ENCODE results near the gene NBEA. TPM values are rescaled to one million over a fixed set of nuclear protein-coding genes. Genes with fewer than 3 reads are reported as not detected.

Gene NBEA
- total and polyA plus RNA-seq, 2 experiments from 2014 or later: 9.1 to 29.1 TPM

DNA sequence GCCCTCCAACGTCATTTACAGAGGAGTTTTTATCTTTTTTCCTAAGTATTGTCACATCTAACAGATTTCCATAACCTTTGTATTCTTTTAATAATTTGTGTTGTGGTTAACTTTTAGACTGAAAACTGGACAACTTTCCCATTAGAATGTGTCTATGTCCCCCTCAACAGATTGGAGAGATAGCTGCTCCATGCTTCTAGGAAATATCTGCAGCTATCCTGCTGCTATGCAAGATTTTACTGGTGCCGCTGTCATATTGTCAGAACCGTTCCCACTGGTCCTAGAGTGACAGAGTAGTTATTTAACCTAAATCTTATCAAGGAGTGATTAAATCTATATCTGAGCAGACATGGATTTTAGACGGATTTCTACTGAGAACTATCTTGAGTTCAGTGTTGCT lies 404.4 kb downstream of the NBEA start:
- DNase-seq (ENCODE audit: low spot score) (no peak), ATAC-seq (no peak)
- H3K9me3 Mint-ChIP-seq: no peaks in the 10 kb centered on the region
- no peaks in the 10 kb centered on the region for H3K36me3 Mint-ChIP-seq (ENCODE audit: low read depth)
- Histone ChIP-seq H3K79me2 (replicated peaks; ENCODE audit: insufficient read depth) (no peaks in the 10 kb centered on the region), H3F3A (replicated peaks; ENCODE audit: low read depth) (no peaks in the 10 kb centered on the region), H3K4me2 (no peak overlapping the region), H4K20me1 (replicated peaks; ENCODE audit: insufficient read depth) (no peaks in the 10 kb centered on the region), H3K4me3 (no peak overlapping the region), H3K36me3 (ENCODE audit: insufficient read depth) (no peaks in the 10 kb centered on the region), H2AFZ (no peak overlapping the region), H3K9me2 (ENCODE audit: insufficient read depth) (no peaks in the 10 kb centered on the region), H3K27me3 (ENCODE audit: insufficient read depth) (no peaks in the 10 kb centered on the region), H3K4me1 (ENCODE audit: insufficient read depth) (no peaks in the 10 kb centered on the region), H3K27ac (ENCODE audit: low read depth) (no peak overlapping the region)
- peaks cover 8% of the 10 kb centered on the region; the same call in 2 of the 3 replicates for H3K4me1 Mint-ChIP-seq
- H3K4me3 Mint-ChIP-seq: no peak overlapping the region
- H3K27ac Mint-ChIP-seq: no peak overlapping the region
- TF ChIP-seq, protein P1, sequence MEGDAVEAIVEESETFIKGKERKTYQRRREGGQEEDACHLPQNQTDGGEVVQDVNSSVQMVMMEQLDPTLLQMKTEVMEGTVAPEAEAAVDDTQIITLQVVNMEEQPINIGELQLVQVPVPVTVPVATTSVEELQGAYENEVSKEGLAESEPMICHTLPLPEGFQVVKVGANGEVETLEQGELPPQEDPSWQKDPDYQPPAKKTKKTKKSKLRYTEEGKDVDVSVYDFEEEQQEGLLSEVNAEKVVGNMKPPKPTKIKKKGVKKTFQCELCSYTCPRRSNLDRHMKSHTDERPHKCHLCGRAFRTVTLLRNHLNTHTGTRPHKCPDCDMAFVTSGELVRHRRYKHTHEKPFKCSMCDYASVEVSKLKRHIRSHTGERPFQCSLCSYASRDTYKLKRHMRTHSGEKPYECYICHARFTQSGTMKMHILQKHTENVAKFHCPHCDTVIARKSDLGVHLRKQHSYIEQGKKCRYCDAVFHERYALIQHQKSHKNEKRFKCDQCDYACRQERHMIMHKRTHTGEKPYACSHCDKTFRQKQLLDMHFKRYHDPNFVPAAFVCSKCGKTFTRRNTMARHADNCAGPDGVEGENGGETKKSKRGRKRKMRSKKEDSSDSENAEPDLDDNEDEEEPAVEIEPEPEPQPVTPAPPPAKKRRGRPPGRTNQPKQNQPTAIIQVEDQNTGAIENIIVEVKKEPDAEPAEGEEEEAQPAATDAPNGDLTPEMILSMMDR (conservative IDR thresholded peaks at IDR 0.05; ENCODE audit: low read depth in 2 of 2): no peak
- TF ChIP-seq ZNF331 (CRISPR knock-in tag; IDR thresholded peaks at IDR 0.05; ENCODE audit: low read depth) (no peak), ZNF114 (CRISPR knock-in tag; IDR thresholded peaks at IDR 0.05) (no peak), NANOG (IDR thresholded peaks at IDR 0.05; ENCODE audit: borderline replicate concordance) (no peak), EZH2phosphoT487 (IDR thresholded peaks at IDR 0.05; ENCODE audit: unreplicated experiment) (no peak), CREB1 (CRISPR knock-in tag; IDR thresholded peaks at IDR 0.05; ENCODE audit: low read depth) (no peak), EZH2 (IDR thresholded peaks at IDR 0.05; ENCODE audit: low read depth, unreplicated experiment) (no peak), JUNB (IDR thresholded peaks at IDR 0.05; ENCODE audit: unreplicated experiment) (no peak)
- TF ChIP-seq, protein P2, sequence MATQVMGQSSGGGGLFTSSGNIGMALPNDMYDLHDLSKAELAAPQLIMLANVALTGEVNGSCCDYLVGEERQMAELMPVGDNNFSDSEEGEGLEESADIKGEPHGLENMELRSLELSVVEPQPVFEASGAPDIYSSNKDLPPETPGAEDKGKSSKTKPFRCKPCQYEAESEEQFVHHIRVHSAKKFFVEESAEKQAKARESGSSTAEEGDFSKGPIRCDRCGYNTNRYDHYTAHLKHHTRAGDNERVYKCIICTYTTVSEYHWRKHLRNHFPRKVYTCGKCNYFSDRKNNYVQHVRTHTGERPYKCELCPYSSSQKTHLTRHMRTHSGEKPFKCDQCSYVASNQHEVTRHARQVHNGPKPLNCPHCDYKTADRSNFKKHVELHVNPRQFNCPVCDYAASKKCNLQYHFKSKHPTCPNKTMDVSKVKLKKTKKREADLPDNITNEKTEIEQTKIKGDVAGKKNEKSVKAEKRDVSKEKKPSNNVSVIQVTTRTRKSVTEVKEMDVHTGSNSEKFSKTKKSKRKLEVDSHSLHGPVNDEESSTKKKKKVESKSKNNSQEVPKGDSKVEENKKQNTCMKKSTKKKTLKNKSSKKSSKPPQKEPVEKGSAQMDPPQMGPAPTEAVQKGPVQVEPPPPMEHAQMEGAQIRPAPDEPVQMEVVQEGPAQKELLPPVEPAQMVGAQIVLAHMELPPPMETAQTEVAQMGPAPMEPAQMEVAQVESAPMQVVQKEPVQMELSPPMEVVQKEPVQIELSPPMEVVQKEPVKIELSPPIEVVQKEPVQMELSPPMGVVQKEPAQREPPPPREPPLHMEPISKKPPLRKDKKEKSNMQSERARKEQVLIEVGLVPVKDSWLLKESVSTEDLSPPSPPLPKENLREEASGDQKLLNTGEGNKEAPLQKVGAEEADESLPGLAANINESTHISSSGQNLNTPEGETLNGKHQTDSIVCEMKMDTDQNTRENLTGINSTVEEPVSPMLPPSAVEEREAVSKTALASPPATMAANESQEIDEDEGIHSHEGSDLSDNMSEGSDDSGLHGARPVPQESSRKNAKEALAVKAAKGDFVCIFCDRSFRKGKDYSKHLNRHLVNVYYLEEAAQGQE (IDR thresholded peaks at IDR 0.05; ENCODE audit: unreplicated experiment): no peak
- TF ChIP-seq, protein P3, sequence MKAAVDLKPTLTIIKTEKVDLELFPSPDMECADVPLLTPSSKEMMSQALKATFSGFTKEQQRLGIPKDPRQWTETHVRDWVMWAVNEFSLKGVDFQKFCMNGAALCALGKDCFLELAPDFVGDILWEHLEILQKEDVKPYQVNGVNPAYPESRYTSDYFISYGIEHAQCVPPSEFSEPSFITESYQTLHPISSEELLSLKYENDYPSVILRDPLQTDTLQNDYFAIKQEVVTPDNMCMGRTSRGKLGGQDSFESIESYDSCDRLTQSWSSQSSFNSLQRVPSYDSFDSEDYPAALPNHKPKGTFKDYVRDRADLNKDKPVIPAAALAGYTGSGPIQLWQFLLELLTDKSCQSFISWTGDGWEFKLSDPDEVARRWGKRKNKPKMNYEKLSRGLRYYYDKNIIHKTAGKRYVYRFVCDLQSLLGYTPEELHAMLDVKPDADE (IDR thresholded peaks at IDR 0.05): no peak
- peaks cover 4% of the 10 kb centered on the region for H3K27me3 Mint-ChIP-seq (ENCODE audit: insufficient read depth, low read depth, poor library complexity)

Data from GM23338 (cell line).